DOHH2 (cell line): ENCODE data around the gene R3HDM4.
"Not testable (repeated sequence)": the region's sequence is repeated elsewhere in the genome, so short reads cannot be mapped to it uniquely, and the experiment has no call there.

Experiments
- EZH2phosphoT487 ChIP-seq: fragments of 200-600 bp; sonication (generic); IDR thresholded peaks from 2 replicates; pipeline ENCODE4 v1.6.1; 2017; ENCODE audit warnings: borderline replicate concordance, mild to moderate bottlenecking, antibody characterized with exemption, low read length, moderate library complexity, mixed read lengths
- TF ChIP-seq, protein P1 (sequence below): fragments of 200-600 bp; sonication (generic); IDR thresholded peaks from one replicate; pipeline ENCODE4 v1.5.1; 2014; ENCODE audit warnings: antibody characterized with exemption, mild to moderate bottlenecking, low read depth, low read length; ENCODE audit not compliant: poor library complexity, severe bottlenecking

GRCh38 chr19:878751-879561 is 34.1 kb downstream of the R3HDM4 start:
- TF ChIP-seq, protein P1, sequence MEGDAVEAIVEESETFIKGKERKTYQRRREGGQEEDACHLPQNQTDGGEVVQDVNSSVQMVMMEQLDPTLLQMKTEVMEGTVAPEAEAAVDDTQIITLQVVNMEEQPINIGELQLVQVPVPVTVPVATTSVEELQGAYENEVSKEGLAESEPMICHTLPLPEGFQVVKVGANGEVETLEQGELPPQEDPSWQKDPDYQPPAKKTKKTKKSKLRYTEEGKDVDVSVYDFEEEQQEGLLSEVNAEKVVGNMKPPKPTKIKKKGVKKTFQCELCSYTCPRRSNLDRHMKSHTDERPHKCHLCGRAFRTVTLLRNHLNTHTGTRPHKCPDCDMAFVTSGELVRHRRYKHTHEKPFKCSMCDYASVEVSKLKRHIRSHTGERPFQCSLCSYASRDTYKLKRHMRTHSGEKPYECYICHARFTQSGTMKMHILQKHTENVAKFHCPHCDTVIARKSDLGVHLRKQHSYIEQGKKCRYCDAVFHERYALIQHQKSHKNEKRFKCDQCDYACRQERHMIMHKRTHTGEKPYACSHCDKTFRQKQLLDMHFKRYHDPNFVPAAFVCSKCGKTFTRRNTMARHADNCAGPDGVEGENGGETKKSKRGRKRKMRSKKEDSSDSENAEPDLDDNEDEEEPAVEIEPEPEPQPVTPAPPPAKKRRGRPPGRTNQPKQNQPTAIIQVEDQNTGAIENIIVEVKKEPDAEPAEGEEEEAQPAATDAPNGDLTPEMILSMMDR: not testable (repeated sequence)
- not testable (repeated sequence) for TF ChIP-seq EZH2phosphoT487
